Lower leg skin (tissue), 3 donors: ENCODE data around the gene PLXDC1.

ENCODE experiments used
- POLR2A ChIP-seq, 2 donors: fragments of 450-650 bp; IDR thresholded peaks; one replicate each; pipeline ENCODE4 v1.6.1; 2016 to 2017; ENCODE audit warnings: antibody characterized with exemption in 2 of 2, mild to moderate bottlenecking in 1 of 2, moderate library complexity in 1 of 2
- TF ChIP-seq, protein P1 (sequence below), 3 donors: fragments of 450-650 bp; IDR thresholded peaks; one replicate each; pipeline ENCODE4 v1.5.1; 2016; ENCODE audit warnings: antibody characterized with exemption in 3 of 3, mild to moderate bottlenecking in 3 of 3, moderate library complexity in 2 of 3

DNA sequence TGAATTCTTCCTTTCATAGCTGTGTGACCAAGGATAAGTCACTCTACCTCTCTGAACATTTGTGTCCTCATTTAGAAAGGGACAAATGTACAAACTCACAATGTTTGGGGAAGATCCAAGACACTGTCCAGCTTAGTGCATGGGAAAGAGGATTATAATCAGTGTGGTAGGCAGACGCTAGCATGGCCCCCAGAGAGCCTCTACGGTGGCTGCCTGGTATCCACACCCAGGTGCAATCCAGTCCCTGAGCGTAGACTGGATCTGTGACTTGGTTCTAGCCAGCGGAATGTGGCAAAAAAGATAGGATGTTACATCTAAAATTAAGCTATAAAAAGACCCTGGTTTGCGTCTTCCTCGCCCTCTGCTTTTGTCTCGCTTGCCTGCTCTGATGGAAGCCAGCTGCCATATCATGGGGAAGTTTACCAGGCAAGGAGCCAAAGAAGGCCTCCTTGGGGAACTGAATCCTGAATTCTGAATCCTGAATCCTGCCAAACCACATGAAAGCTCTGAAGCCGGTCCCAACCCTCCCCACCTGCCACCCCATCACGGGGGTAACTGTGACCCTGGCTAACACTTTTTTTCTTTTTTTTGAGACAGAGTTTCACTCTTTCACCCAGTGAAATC lies 51.7 kb downstream of the PLXDC1 start:
- TF ChIP-seq, protein P1, sequence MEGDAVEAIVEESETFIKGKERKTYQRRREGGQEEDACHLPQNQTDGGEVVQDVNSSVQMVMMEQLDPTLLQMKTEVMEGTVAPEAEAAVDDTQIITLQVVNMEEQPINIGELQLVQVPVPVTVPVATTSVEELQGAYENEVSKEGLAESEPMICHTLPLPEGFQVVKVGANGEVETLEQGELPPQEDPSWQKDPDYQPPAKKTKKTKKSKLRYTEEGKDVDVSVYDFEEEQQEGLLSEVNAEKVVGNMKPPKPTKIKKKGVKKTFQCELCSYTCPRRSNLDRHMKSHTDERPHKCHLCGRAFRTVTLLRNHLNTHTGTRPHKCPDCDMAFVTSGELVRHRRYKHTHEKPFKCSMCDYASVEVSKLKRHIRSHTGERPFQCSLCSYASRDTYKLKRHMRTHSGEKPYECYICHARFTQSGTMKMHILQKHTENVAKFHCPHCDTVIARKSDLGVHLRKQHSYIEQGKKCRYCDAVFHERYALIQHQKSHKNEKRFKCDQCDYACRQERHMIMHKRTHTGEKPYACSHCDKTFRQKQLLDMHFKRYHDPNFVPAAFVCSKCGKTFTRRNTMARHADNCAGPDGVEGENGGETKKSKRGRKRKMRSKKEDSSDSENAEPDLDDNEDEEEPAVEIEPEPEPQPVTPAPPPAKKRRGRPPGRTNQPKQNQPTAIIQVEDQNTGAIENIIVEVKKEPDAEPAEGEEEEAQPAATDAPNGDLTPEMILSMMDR (IDR thresholded peaks at IDR 0.05): no peak
- no peak for TF ChIP-seq POLR2A (IDR thresholded peaks at IDR 0.05)
